K562 (cell line): ENCODE measurements around the gene DIAPH3. TPM values are rescaled to one million over a fixed set of nuclear protein-coding genes. Genes with fewer than 3 reads are reported as not detected.

ENCODE experiments used
- ATAC-seq: fragments of 200-7000 bp; cut with Tn5 transposase; 3 replicates; pipeline ENCODE4 v1.9.1; 2020; ENCODE audit warnings: moderate library complexity
- BruUV-seq: library from RNA; stranded (reverse); fragments of 400-500 nt; replicated peaks from 2 replicates; lab custom pipeline; 2021; lab: Mats Ljungman, UMichigan
- CTCF ChIA-PET: fragments of 300-600 bp; formaldehyde crosslinking; extraction: SDS; loops from one replicate; lab custom pipeline; 2021; ENCODE audit warnings: low intra/inter-chr PET ratio; lab: Yijun Ruan, JAX
- POLR2A ChIA-PET: fragments of 300-600, 350-650 bp; sonication (Branson Sonifier 250); formaldehyde crosslinking; extraction: SDS; loops from one replicate; lab custom pipeline; 2021; ENCODE audit warnings: antibody characterized with exemption, inconsistent platforms; lab: Yijun Ruan, JAX
- DNase-seq, 4 experiments: peaks; one replicate each; pipeline versions ENCODE4 v3.0.0 to v3.0.0-alpha.2; 2011 to 2018; ENCODE audit warnings: low spot score in 3 of 4, mixed read lengths in 3 of 4; ENCODE audit errors: extremely low read depth in 1 of 4
- FAIRE-seq: peaks from 2 replicates; lab custom pipeline; 2011; peaks lifted over from hg19 to GRCh38; lab: Jason Lieb, UNC
- H2AFZ ChIP-seq: 2 replicates; pipeline ENCODE4 v1.6.0; 2011; ENCODE audit warnings: low read depth, low read length, control low read depth, inconsistent platforms
- H3K27ac ChIP-seq: fragments of 200-600 bp; 3 replicates; pipeline ENCODE4 v1.8.0; 2011; ENCODE audit warnings: low read depth, mild to moderate bottlenecking, control low read depth, inconsistent platforms, low read length, moderate library complexity, mixed read lengths; ENCODE audit errors: extremely low read depth
- H3K27me3 ChIP-seq, 2 experiments: fragments of 300-600 bp in 1 of 2; 2 replicates in 1 of 2; 3 replicates in 1 of 2; pipeline versions ENCODE4 v1.6.0 to v1.8.0; 2011; ENCODE audit warnings: inconsistent platforms in 2 of 2, low read length in 2 of 2, mild to moderate bottlenecking in 1 of 2, mixed read lengths in 1 of 2, moderate library complexity in 1 of 2; ENCODE audit not compliant: control insufficient read depth in 2 of 2, insufficient read depth in 2 of 2
- H3K36me3 ChIP-seq: fragments of 300-600 bp; 3 replicates; pipeline ENCODE4 v1.8.0; 2011; ENCODE audit warnings: mild to moderate bottlenecking, low read length, inconsistent platforms; ENCODE audit not compliant: control insufficient read depth, insufficient read depth
- H3K4me1 ChIP-seq, 2 experiments: fragments of 200-600 bp in 1 of 2; replicated peaks in 1 of 2; 2 replicates in 1 of 2; 3 replicates in 1 of 2; pipeline versions ENCODE4 v1.5.1 to v1.8.0; 2011; ENCODE audit warnings: inconsistent platforms in 2 of 2, low read length in 2 of 2, mild to moderate bottlenecking in 1 of 2, mixed read lengths in 1 of 2, moderate library complexity in 1 of 2; ENCODE audit not compliant: control insufficient read depth in 2 of 2, insufficient read depth in 2 of 2
- H3K4me2 ChIP-seq: 2 replicates; pipeline ENCODE4 v1.6.1; 2011; ENCODE audit warnings: low read length, control low read depth, inconsistent platforms, mixed read lengths; ENCODE audit not compliant: insufficient read depth
- H3K4me3 ChIP-seq: fragments of 200-600 bp; sonication (generic), shearing (Covaris generic); 2 replicates; pipeline ENCODE4 v1.5.1; 2016; ENCODE audit warnings: control low read depth, inconsistent platforms
- H3K79me2 ChIP-seq: fragments of 200-600 bp; 3 replicates; pipeline ENCODE4 v1.8.0; 2011; ENCODE audit warnings: low read length, inconsistent platforms; ENCODE audit not compliant: control insufficient read depth, insufficient read depth
- H3K9ac ChIP-seq, 2 experiments: 2 replicates each; pipeline versions ENCODE4 v1.6.0 to v1.6.1; 2011; ENCODE audit warnings: low read depth in 2 of 2, low read length in 2 of 2, control low read depth in 1 of 2, inconsistent platforms in 1 of 2, mild to moderate bottlenecking in 1 of 2, mixed read lengths in 1 of 2; ENCODE audit not compliant: insufficient read depth in 1 of 2
- H3K9me1 ChIP-seq: one replicate; pipeline ENCODE4 v1.6.0; 2011; ENCODE audit warnings: inconsistent platforms, mild to moderate bottlenecking, low read length, moderate library complexity; ENCODE audit not compliant: control insufficient read depth, insufficient read depth
- H3K9me3 ChIP-seq: replicated peaks from 2 replicates; pipeline ENCODE4 v1.5.1; 2011; ENCODE audit warnings: low read depth, low read length, inconsistent platforms; ENCODE audit not compliant: control insufficient read depth, insufficient read depth
- H4K20me1 ChIP-seq: replicated peaks from 2 replicates; pipeline ENCODE4 v1.6.1; 2011; ENCODE audit warnings: low read length, inconsistent platforms, mixed read lengths; ENCODE audit not compliant: control insufficient read depth, insufficient read depth
- CBFA2T3 ChIP-seq: fragments of 450-650 bp; IDR thresholded peaks from 2 replicates; pipeline ENCODE4 v1.6.1; 2017
- FOXP4 ChIP-seq: sonication (generic); formaldehyde crosslinking; IDR thresholded peaks from 2 replicates; pipeline ENCODE4 v1.8.0; 2022; ENCODE audit warnings: mild to moderate bottlenecking, missing genetic modification reagents, borderline replicate concordance
- HNRNPH1 ChIP-seq: fragments of 200-400 bp; formaldehyde crosslinking; optimal IDR thresholded peaks from 2 replicates; pipeline ENCODE3; 2017; ENCODE audit warnings: low read depth, mild to moderate bottlenecking, low read length, moderate library complexity
- MBD1 ChIP-seq: fragments of 250-450 bp; sonication (Bioruptor Pico); IDR thresholded peaks from 2 replicates; pipeline ENCODE4 v1.8.0; 2022; ENCODE audit warnings: inconsistent platforms
- MLLT1 ChIP-seq, 2 experiments: fragments of 450-650 bp; IDR thresholded peaks; 2 replicates each; pipeline ENCODE4 v1.6.1; 2016
- NFYB ChIP-seq: IDR thresholded peaks from 2 replicates; pipeline ENCODE4 v1.6.1; 2011; ENCODE audit warnings: mild to moderate bottlenecking, moderate library complexity; ENCODE audit not compliant: insufficient read length; ENCODE audit errors: extremely low read depth
- RBBP5 ChIP-seq: fragments of 200-600 bp; sonication (generic); IDR thresholded peaks from 2 replicates; pipeline ENCODE4 v1.6.1; 2012; ENCODE audit warnings: borderline replicate concordance, mild to moderate bottlenecking, low read length, control low read depth, inconsistent platforms; ENCODE audit not compliant: insufficient read depth, poor library complexity, severe bottlenecking
- SMAD2 ChIP-seq: fragments of 150-350 bp; IDR thresholded peaks from 2 replicates; pipeline ENCODE4 v1.6.1; 2014; ENCODE audit warnings: low read depth, mild to moderate bottlenecking, low read length
- SRSF1 ChIP-seq: fragments of 200-400 bp; formaldehyde crosslinking; IDR thresholded peaks from 2 replicates; pipeline ENCODE4 v1.6.1; 2017; ENCODE audit warnings: mild to moderate bottlenecking, low read depth, low read length, moderate library complexity
- WGBS: fragments of 100-300 bp; shearing (Covaris generic); methylation state at CpG from one replicate; pipeline ENCODE4 v1.1.6; 2016; ENCODE audit warnings: low coverage, mixed read lengths; ENCODE audit not compliant: insufficient coverage; ENCODE audit errors: missing lambda C conversion rate; 5-methylcytosine and 5-hydroxymethylcytosine counted together
- in situ Hi-C: fragments of 300-500 bp; cut with MboI; formaldehyde crosslinking; loops from 4 replicates; pipeline ENCODE4 v1.15.0; 2018; ENCODE audit warnings: inconsistent platforms, mixed read lengths
- intact Hi-C: fragments of 100-400 bp; cut with micrococcal nuclease; formaldehyde crosslinking; loops from 2 replicates; pipeline ENCODE4 v1.14.2; 2022
- polyA plus RNA-seq, 8 experiments: library from polyadenylated mRNA; depleted of rRNA in 4 of 8; stranded (reverse) in 5 of 8; unstranded in 3 of 8; fragments of >200 nt; fragmentation: Nextera tagmentation in 2 of 8; fragmentation: Illumina TruSeq in 1 of 8; extraction: Ambion mirVana in 2 of 8; extraction: Trizol in 1 of 8; gene quantifications; 2 replicates each; pipeline versions ENCODE4 v1.2.1 to v1.2.3, GENCODE V29; 2011 to 2014; ENCODE audit warnings: inconsistent platforms in 1 of 8, missing spikeins in 1 of 8
- total RNA-seq, 7 experiments: library from RNA; depleted of rRNA in 6 of 7; stranded (reverse); fragments of >200 nt in 6 of 7; fragmentation: Illumina TruSeq in 2 of 7; extraction: Trizol in 2 of 7; gene quantifications; 2 replicates each; pipeline versions ENCODE4 v1.2.1 to v1.2.3, GENCODE V29; 2011 to 2021; ENCODE audit warnings: low replicate concordance in 1 of 7

The DIAPH3 gene
- total and polyA plus RNA-seq, 9 of the 15 experiments (the other 6 are each of a cell fraction or from before 2014, with no cell fraction given), result 9.0 to 18.7 (median 14.7) TPM

- no peaks in the 10 kb centered on the region for H3K27me3 ChIP-seq
- no peak overlapping the region for H3K9ac ChIP-seq
- FAIRE-seq (no peak), DNase-seq (no peak), ATAC-seq (no peak)
- H3K4me2 ChIP-seq, result no peak overlapping the region
- H4K20me1 ChIP-seq, result no peaks in the 10 kb centered on the region
- no peaks in the 10 kb centered on the region for H3K36me3 ChIP-seq
- POLR2A ChIA-PET, result no interaction called here
- in situ Hi-C loops (no loop called here), intact Hi-C loops (no loop called here)
- BruUV-seq, result no TSS peak
- CTCF ChIA-PET, result no interaction called here
- no peaks in the 10 kb centered on the region for H3K79me2 ChIP-seq
- H3K9me3 ChIP-seq, result no peaks in the 10 kb centered on the region
- H2AFZ ChIP-seq, result no peak overlapping the region
- TF ChIP-seq MBD1 (CRISPR knock-in tag) (no peak), NFYB (no peak), CBFA2T3 (0 out of 2 replicates have a peak, but pooled peaks have one; percentile 14)
- no peaks in the 10 kb centered on the region for H3K4me1 ChIP-seq
- H3K27ac ChIP-seq, result no peak overlapping the region
- H3K4me3 ChIP-seq, result no peak overlapping the region
- 27% methylated on average over 4 of the region's 4 CpGs for WGBS
- H3K9me1 ChIP-seq, result no peaks in the 10 kb centered on the region
These were observed 452.6 kb downstream of the DIAPH3 start for GRCh38 chr13:59710996-59711701.

GRCh38 chr13:59710416-59710815, 453.3 kb downstream of the DIAPH3 start:
- BruUV-seq, result no TSS peak
- no peak overlapping the region for H3K4me2 ChIP-seq
- no peaks in the 10 kb centered on the region for H3K27me3 ChIP-seq
- no peaks in the 10 kb centered on the region for H3K9me3 ChIP-seq
- intact Hi-C loops (no loop called here), in situ Hi-C loops (no loop called here)
- no peak for ATAC-seq
- no peaks in the 10 kb centered on the region for H3K9me1 ChIP-seq
- no peak overlapping the region for H3K9ac ChIP-seq
- WGBS, result 36% methylated on average over 1 of the region's 1 CpG
- POLR2A ChIA-PET, result no interaction called here
- H2AFZ ChIP-seq, result no peak overlapping the region
- H3K4me3 ChIP-seq, result no peak overlapping the region
- no peaks in the 10 kb centered on the region for H4K20me1 ChIP-seq
- CTCF ChIA-PET, result no interaction called here
- no peaks in the 10 kb centered on the region for H3K4me1 ChIP-seq
- no peaks in the 10 kb centered on the region for H3K36me3 ChIP-seq
- no peak overlapping the region for H3K27ac ChIP-seq
- FAIRE-seq, result no peak
- no peak for DNase-seq
- H3K79me2 ChIP-seq, result no peaks in the 10 kb centered on the region
- TF ChIP-seq SRSF1 (no peak), RBBP5 (no peak), HNRNPH1 (no peak), MLLT1 (IDR thresholded peaks at IDR 0.05) (no peak), SMAD2 (no peak), FOXP4 (CRISPR knock-in tag) (no peak)
